NCI-H748 treated with DMSO at 0.1 percent for 48 hours (cell line): ENCODE data around the gene ROBO4.

Experiments used
- DNase-seq: peaks from one replicate; lab custom pipeline; 2025; lab: John Stamatoyannopoulos, UW

ROBO4 gene

GRCh38 chr11:124889191-124890091 lies 8.2 kb downstream of the ROBO4 start:
- no peak for DNase-seq

GRCh38 chr11:124887667-124888013 lies 10.0 kb downstream of the ROBO4 start:
- DNase-seq = no peak

GRCh38 chr11:124886978-124887666 lies 10.5 kb downstream of the ROBO4 start:
- no peak for DNase-seq

GRCh38 chr11:124886476-124886875 lies 11.2 kb downstream of the ROBO4 start:
- DNase-seq = no peak

GRCh38 chr11:124884869-124885479 lies 12.7 kb downstream of the ROBO4 start:
- no peak for DNase-seq

GRCh38 chr11:124884340-124884739 lies 13.3 kb downstream of the ROBO4 start:
- no peak for DNase-seq

GRCh38 chr11:124882339-124883071 lies 15.2 kb downstream of the ROBO4 start:
- DNase-seq = no peak

GRCh38 chr11:124880958-124881357 lies 16.7 kb downstream of the ROBO4 start:
- no peak for DNase-seq

- DNase-seq = no peak
Measured at GRCh38 chr11:124880290-124880611, 17.4 kb downstream of the ROBO4 start.

GRCh38 chr11:124879493-124880289 lies 18.0 kb downstream of the ROBO4 start:
- DNase-seq = no peak

- DNase-seq = no peak
Measured at GRCh38 chr11:124878759-124879492, 18.7 kb downstream of the ROBO4 start.

GRCh38 chr11:124877910-124878758 lies 19.5 kb downstream of the ROBO4 start:
- DNase-seq = no peak

- DNase-seq = no peak
Measured at GRCh38 chr11:124877631-124877909, 20.1 kb downstream of the ROBO4 start.

GRCh38 chr11:124876818-124877630 lies 20.6 kb downstream of the ROBO4 start:
- no peak for DNase-seq

GRCh38 chr11:124875943-124876817 lies 21.5 kb downstream of the ROBO4 start:
- peak; percentile 27 for DNase-seq

- no peak for DNase-seq
Measured at GRCh38 chr11:124875401-124875800, 22.3 kb downstream of the ROBO4 start.

- DNase-seq = no peak
Measured at GRCh38 chr11:124874571-124875255, 23.0 kb downstream of the ROBO4 start.

- no peak for DNase-seq
Measured at GRCh38 chr11:124873951-124874350, 23.7 kb downstream of the ROBO4 start.
